ENCODE data around the gene LRRC52. TPM values are rescaled to one million over a fixed set of nuclear protein-coding genes. Genes with fewer than 3 reads are reported as not detected.

Gene LRRC52
- polyA plus RNA-seq, 1 of the 3 experiments (the other 2 are of a cell fraction): not detected

GRCh38 chr1:165564561-165564960 is 20.8 kb downstream of the LRRC52 start:
- Histone ChIP-seq H3K4me3 (ENCODE audit: low read depth in 2 of 2, low read length in 1 of 2) (no peak overlapping the region), H3K9ac (no peak overlapping the region), H3K9me2 (no peaks in the 10 kb centered on the region), H3F3A (replicated peaks; ENCODE audit: insufficient read depth) (no peaks in the 10 kb centered on the region), H3K9me3 (no peaks in the 10 kb centered on the region), H3K79me2 (ENCODE audit: insufficient read depth) (no peaks in the 10 kb centered on the region), H3K27me3 (ENCODE audit: insufficient read depth) (no peaks in the 10 kb centered on the region), H3K4me2 (no peak overlapping the region), H4K20me1 (ENCODE audit: insufficient read depth) (no peaks in the 10 kb centered on the region), H3K36me3 (replicated peaks in 1 of 2; ENCODE audit: control insufficient read depth in 1 of 2, insufficient read depth in 2 of 2, low read length in 1 of 2) (no peaks in the 10 kb centered on the region), H3K27ac (ENCODE audit: low read depth in 2 of 2, low read length in 1 of 2) (no peak overlapping the region), H3K4me1 (ENCODE audit: control insufficient read depth in 1 of 2, insufficient read depth in 2 of 2, low read depth in 1 of 2, low read length in 1 of 2) (no peaks in the 10 kb centered on the region), H2AFZ (ENCODE audit: low read depth) (no peak overlapping the region)
- TF ChIP-seq ELF1 (IDR thresholded peaks at IDR 0.05): no peak
- no peak for TF ChIP-seq YY1 (IDR thresholded peaks at IDR 0.05; ENCODE audit: low read depth)
- TF ChIP-seq USF1 (IDR thresholded peaks at IDR 0.05; ENCODE audit: borderline replicate concordance, low read depth): no peak
- TF ChIP-seq NRF1 (IDR thresholded peaks at IDR 0.05; ENCODE audit: low read depth, low read length): no peak
- no peak for TF ChIP-seq JUND (IDR thresholded peaks at IDR 0.05)
- POLR2A ChIA-PET: no interaction called here
- no peak for DNase-seq
- WGBS (ENCODE audit: low lambda C conversion rate): 19% methylated on average over 4 of the region's 4 CpGs
- CTCF ChIA-PET: interaction anchor here (1.1 to 1.4 kb wide), 2 partner anchors 28 to 171 kb away, joined by 3 to 4 read pairs; no protein-coding TSS in a partner anchor

- H3K79me2 ChIP-seq (ENCODE audit: insufficient read depth): no peaks in the 10 kb centered on the region
- TF ChIP-seq ZBTB33 (IDR thresholded peaks at IDR 0.05; ENCODE audit: borderline replicate concordance, low read depth): no peak
- no peak for TF ChIP-seq RAD21 (IDR thresholded peaks at IDR 0.05; ENCODE audit: low read length)
- no peaks in the 10 kb centered on the region for H4K20me1 ChIP-seq (ENCODE audit: insufficient read depth)
- H3K27me3 ChIP-seq (ENCODE audit: insufficient read depth): no peaks in the 10 kb centered on the region; the same call in 1 of the 2 replicates
- ChIA-PET POLR2A (no interaction called here), CTCF (interaction anchor here (3.0 kb wide), 1 partner anchor 27 kb away, joined by 12 read pairs; no protein-coding TSS in a partner anchor)
- no peaks in the 10 kb centered on the region for H3K36me3 ChIP-seq (replicated peaks in 1 of 2; ENCODE audit: control insufficient read depth in 1 of 2, insufficient read depth in 2 of 2, low read length in 1 of 2)
- H3K4me3 ChIP-seq (ENCODE audit: low read depth in 2 of 2, low read length in 1 of 2): no peak overlapping the region
- H3K4me2 ChIP-seq: no peak overlapping the region
- no peaks in the 10 kb centered on the region for H3K9me3 ChIP-seq
- H3K4me1 ChIP-seq (ENCODE audit: control insufficient read depth in 1 of 2, insufficient read depth in 2 of 2, low read depth in 1 of 2, low read length in 1 of 2): no peaks in the 10 kb centered on the region
- no peaks in the 10 kb centered on the region for H3F3A ChIP-seq (replicated peaks; ENCODE audit: insufficient read depth)
- H3K9ac ChIP-seq: no peak overlapping the region
- H3K9me2 ChIP-seq: no peaks in the 10 kb centered on the region
- WGBS (ENCODE audit: low lambda C conversion rate): 23% methylated on average over 4 of the region's 4 CpGs
- no peak for DNase-seq
- no peak overlapping the region for H3K27ac ChIP-seq (ENCODE audit: low read depth in 2 of 2, low read length in 1 of 2)
- H2AFZ ChIP-seq (ENCODE audit: low read depth): no peak overlapping the region
Observed at GRCh38 chr1:165565751-165566490, 22.1 kb downstream of the LRRC52 start.

- no peaks in the 10 kb centered on the region for H4K20me1 ChIP-seq (ENCODE audit: insufficient read depth)
Observed at GRCh38 chr1:165570078-165570477, 26.3 kb downstream of the LRRC52 start.

More at GRCh38 chr1:165570078-165570477, 26.3 kb downstream of the LRRC52 start:
- H2AFZ ChIP-seq (ENCODE audit: low read depth): no peak overlapping the region
- no peaks in the 10 kb centered on the region for H3K4me1 ChIP-seq (ENCODE audit: control insufficient read depth in 1 of 2, insufficient read depth in 2 of 2, low read depth in 1 of 2, low read length in 1 of 2)
- H3K79me2 ChIP-seq (ENCODE audit: insufficient read depth): no peaks in the 10 kb centered on the region
- CTCF ChIA-PET: interaction anchor here (1.4 kb wide), 1 partner anchor 27 kb away, joined by 3 read pairs; no protein-coding TSS in a partner anchor
- no peaks in the 10 kb centered on the region for H3K9me2 ChIP-seq
- no peak overlapping the region for H3K4me2 ChIP-seq
- H3K36me3 ChIP-seq (replicated peaks in 1 of 2; ENCODE audit: control insufficient read depth in 1 of 2, insufficient read depth in 2 of 2, low read length in 1 of 2): no peaks in the 10 kb centered on the region
- no peak overlapping the region for H3K9ac ChIP-seq
- H3F3A ChIP-seq (replicated peaks; ENCODE audit: insufficient read depth): no peaks in the 10 kb centered on the region
- DNase-seq: no peak
- no peak overlapping the region for H3K27ac ChIP-seq (ENCODE audit: low read depth in 2 of 2, low read length in 1 of 2)
- POLR2A ChIA-PET: no interaction called here
- no peak overlapping the region for H3K4me3 ChIP-seq (ENCODE audit: low read depth in 2 of 2, low read length in 1 of 2)
- 15% methylated on average over 3 of the region's 3 CpGs for WGBS (ENCODE audit: low lambda C conversion rate)
- TF ChIP-seq RCOR1 (IDR thresholded peaks at IDR 0.05; ENCODE audit: low read length) (no peak), MXI1 (IDR thresholded peaks at IDR 0.05; ENCODE audit: low read depth, low read length) (no peak)
- no peaks in the 10 kb centered on the region; the same call in 1 of the 2 replicates for H3K27me3 ChIP-seq (ENCODE audit: insufficient read depth)
- no peaks in the 10 kb centered on the region for H3K9me3 ChIP-seq

Measured in SK-N-SH (cell line).